ENCODE data around the gene BCL11A.

DNA sequence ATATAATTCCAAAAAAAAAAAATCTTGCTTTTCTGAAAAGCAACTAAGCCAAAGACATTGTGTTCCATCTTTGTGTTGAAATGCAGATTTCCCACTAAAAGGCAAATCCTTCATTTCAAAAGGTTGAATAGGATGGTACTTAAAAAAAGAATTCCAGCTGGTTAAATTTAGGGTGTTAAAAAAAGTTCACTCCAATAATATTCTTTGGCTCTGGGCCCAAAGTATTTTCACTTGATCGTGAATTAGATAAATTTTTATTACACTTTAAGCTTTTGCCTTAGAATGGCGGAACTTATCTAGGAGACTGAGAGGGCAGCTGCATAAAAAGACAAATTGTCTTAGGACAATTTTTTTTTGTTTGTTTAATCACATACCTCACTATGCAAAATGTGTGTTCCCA is 79.2 kb downstream of the BCL11A start:
- TF ChIP-seq, protein P1, sequence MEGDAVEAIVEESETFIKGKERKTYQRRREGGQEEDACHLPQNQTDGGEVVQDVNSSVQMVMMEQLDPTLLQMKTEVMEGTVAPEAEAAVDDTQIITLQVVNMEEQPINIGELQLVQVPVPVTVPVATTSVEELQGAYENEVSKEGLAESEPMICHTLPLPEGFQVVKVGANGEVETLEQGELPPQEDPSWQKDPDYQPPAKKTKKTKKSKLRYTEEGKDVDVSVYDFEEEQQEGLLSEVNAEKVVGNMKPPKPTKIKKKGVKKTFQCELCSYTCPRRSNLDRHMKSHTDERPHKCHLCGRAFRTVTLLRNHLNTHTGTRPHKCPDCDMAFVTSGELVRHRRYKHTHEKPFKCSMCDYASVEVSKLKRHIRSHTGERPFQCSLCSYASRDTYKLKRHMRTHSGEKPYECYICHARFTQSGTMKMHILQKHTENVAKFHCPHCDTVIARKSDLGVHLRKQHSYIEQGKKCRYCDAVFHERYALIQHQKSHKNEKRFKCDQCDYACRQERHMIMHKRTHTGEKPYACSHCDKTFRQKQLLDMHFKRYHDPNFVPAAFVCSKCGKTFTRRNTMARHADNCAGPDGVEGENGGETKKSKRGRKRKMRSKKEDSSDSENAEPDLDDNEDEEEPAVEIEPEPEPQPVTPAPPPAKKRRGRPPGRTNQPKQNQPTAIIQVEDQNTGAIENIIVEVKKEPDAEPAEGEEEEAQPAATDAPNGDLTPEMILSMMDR (optimal IDR thresholded peaks at IDR 0.05 in 1 of 3, IDR thresholded peaks at IDR 0.05 in 1 of 3, conservative IDR thresholded peaks at IDR 0.05 in 1 of 3; ENCODE audit: extremely low read depth in 1 of 3, insufficient read depth in 2 of 3, low read length in 3 of 3) = no peak
- TF ChIP-seq EZH2 (IDR thresholded peaks at IDR 0.05; ENCODE audit: low read length) = no peak

All from keratinocyte (primary cell).